GM12878 (cell line): ENCODE data around the gene RNASEH2B. TPM values are rescaled to one million over a fixed set of nuclear protein-coding genes. Genes with fewer than 3 reads are reported as not detected.

ENCODE experiments used
- ATAC-seq: fragments of 200-7000 bp; cut with Tn5 transposase; 3 replicates; pipeline ENCODE4 v1.9.1; 2020; ENCODE audit warnings: mild to moderate bottlenecking, moderate library complexity
- BruUV-seq: library from RNA; stranded (reverse); fragments of 400-500 nt; replicated peaks from 2 replicates; lab custom pipeline; 2021; lab: Mats Ljungman, UMichigan
- CTCF ChIA-PET: fragments of 300-600 bp; sonication (Branson Sonifier 250); formaldehyde crosslinking; extraction: SDS; loops from one replicate; lab custom pipeline; 2021; ENCODE audit warnings: inconsistent platforms; lab: Yijun Ruan, JAX
- POLR2A ChIA-PET: fragments of 350-600 bp; formaldehyde crosslinking; extraction: SDS; loops from one replicate; lab custom pipeline; 2021; ENCODE audit warnings: inconsistent platforms; lab: Charles Lee
- RAD21 ChIA-PET: fragments of 300-600 bp; sonication (Branson Sonifier 250); formaldehyde crosslinking; loops from one replicate; lab custom pipeline; 2023; ENCODE audit warnings: antibody characterized with exemption; ENCODE audit not compliant: unreplicated experiment; lab: Charles Lee
- SMC1A ChIA-PET: fragments of 300-600 bp; sonication (Branson Sonifier 250); formaldehyde crosslinking; loops from one replicate; lab custom pipeline; 2023; ENCODE audit not compliant: unreplicated experiment, uncharacterized antibody; lab: Charles Lee
- DNase-seq: peaks from one replicate; pipeline ENCODE4 v3.0.0-alpha.2; 2011; ENCODE audit warnings: low read depth, low spot score
- FAIRE-seq: peaks from 3 replicates; lab custom pipeline; 2011; peaks lifted over from hg19 to GRCh38; lab: Jason Lieb, UNC
- H2AFZ ChIP-seq: 2 replicates; pipeline ENCODE4 v1.6.0; 2011; ENCODE audit warnings: low read depth, low read length, control low read depth; ENCODE audit not compliant: control insufficient read depth
- H3K27ac ChIP-seq: 2 replicates; pipeline ENCODE4 v1.5.1; 2011; ENCODE audit warnings: control low read depth; ENCODE audit not compliant: control insufficient read depth, insufficient read depth
- H3K27me3 ChIP-seq, 2 experiments: replicated peaks in 1 of 2; 2 replicates each; pipeline versions ENCODE4 v1.6.0 to v1.6.1; 2011; ENCODE audit warnings: low read length in 1 of 2; ENCODE audit not compliant: control insufficient read depth in 2 of 2, insufficient read depth in 2 of 2
- H3K36me3 ChIP-seq, 2 experiments: 2 replicates each; pipeline ENCODE4 v1.5.1; 2011; ENCODE audit warnings: low read length in 1 of 2; ENCODE audit not compliant: control insufficient read depth in 2 of 2, insufficient read depth in 2 of 2
- H3K4me1 ChIP-seq: 2 replicates; pipeline ENCODE4 v1.6.1; 2011; ENCODE audit warnings: mild to moderate bottlenecking, low read length, moderate library complexity, mixed read lengths; ENCODE audit not compliant: control insufficient read depth, insufficient read depth
- H3K4me2 ChIP-seq: 2 replicates; pipeline ENCODE4 v1.6.0; 2011; ENCODE audit warnings: control low read depth; ENCODE audit not compliant: control insufficient read depth, insufficient read depth
- H3K4me3 ChIP-seq: fragments of 200-600 bp; sonication (generic); 2 replicates; pipeline ENCODE4 v1.5.1; 2016
- H3K79me2 ChIP-seq: 2 replicates; pipeline ENCODE4 v1.6.0; 2011; ENCODE audit warnings: low read length; ENCODE audit not compliant: control insufficient read depth, insufficient read depth
- H3K9ac ChIP-seq: 2 replicates; pipeline ENCODE4 v1.8.0; 2011; ENCODE audit warnings: low read length, control low read depth, mixed read lengths; ENCODE audit not compliant: control insufficient read depth, insufficient read depth
- H3K9me3 ChIP-seq: replicated peaks from 3 replicates; pipeline ENCODE4 v1.5.1; 2011; ENCODE audit warnings: mild to moderate bottlenecking, low read length; ENCODE audit not compliant: control insufficient read depth, insufficient read depth
- H4K20me1 ChIP-seq: 2 replicates; pipeline ENCODE4 v1.6.0; 2011; ENCODE audit not compliant: control insufficient read depth, insufficient read depth
- ASH2L ChIP-seq: fragments of 300-600, 200-600 bp; sonication (generic); IDR thresholded peaks from 2 replicates; pipeline ENCODE4 v1.6.1; 2017; ENCODE audit warnings: low read depth, mild to moderate bottlenecking, borderline replicate concordance
- BCLAF1 ChIP-seq: fragments of 450-650 bp; IDR thresholded peaks from 2 replicates; pipeline ENCODE4 v1.6.1; 2017; ENCODE audit warnings: antibody characterized with exemption, mild to moderate bottlenecking, moderate library complexity
- CBX3 ChIP-seq: fragments of 200-600 bp; sonication (generic); IDR thresholded peaks from 2 replicates; pipeline ENCODE4 v1.6.1; 2016; ENCODE audit warnings: low read depth, borderline replicate concordance
- FOXK2 ChIP-seq: fragments of 450-650 bp; IDR thresholded peaks from 2 replicates; pipeline ENCODE4 v1.6.1; 2017; ENCODE audit warnings: mild to moderate bottlenecking, moderate library complexity
- HDAC6 ChIP-seq: fragments of 200-600 bp; sonication (generic); IDR thresholded peaks from one replicate; pipeline ENCODE4 v1.8.0; 2017; ENCODE audit warnings: antibody characterized with exemption; ENCODE audit not compliant: unreplicated experiment
- JUNB ChIP-seq: IDR thresholded peaks from 2 replicates; pipeline ENCODE4 v1.6.1; 2016; ENCODE audit warnings: antibody characterized with exemption, mild to moderate bottlenecking
- PKNOX1 ChIP-seq: fragments of 450-650 bp; IDR thresholded peaks from 2 replicates; pipeline ENCODE4 v1.6.1; 2016; ENCODE audit warnings: mild to moderate bottlenecking
- POU2F2 ChIP-seq: IDR thresholded peaks from 3 replicates; pipeline ENCODE4 v1.6.1; 2011; ENCODE audit warnings: low read depth, mild to moderate bottlenecking, low read length, borderline replicate concordance
- PRDM15 ChIP-seq: fragments of 450-650 bp; formaldehyde crosslinking; IDR thresholded peaks from 2 replicates; pipeline ENCODE4 v1.4.0; 2020; ENCODE audit warnings: mild to moderate bottlenecking, moderate library complexity
- TCF3 ChIP-seq: IDR thresholded peaks from 2 replicates; pipeline ENCODE4 v1.6.1; 2012; ENCODE audit warnings: low read depth, mild to moderate bottlenecking, low read length, borderline replicate concordance; ENCODE audit not compliant: insufficient read depth
- YBX1 ChIP-seq: fragments of 450-650 bp; IDR thresholded peaks from 2 replicates; pipeline ENCODE4 v1.6.1; 2016; ENCODE audit warnings: antibody characterized with exemption
- ZNF687 ChIP-seq: fragments of 450-650 bp; IDR thresholded peaks from 2 replicates; pipeline ENCODE4 v1.6.1; 2017; ENCODE audit warnings: mild to moderate bottlenecking, moderate library complexity
- WGBS: methylation state at CpG from one replicate; pipeline ENCODE4 v1.1.6; 2016; ENCODE audit warnings: low lambda C conversion rate; ENCODE audit not compliant: insufficient replicate concordance, insufficient coverage; ENCODE audit errors: missing lambda C conversion rate; 5-methylcytosine and 5-hydroxymethylcytosine counted together
- in situ Hi-C: fragments of 300-500 bp; cut with MboI; formaldehyde crosslinking; loops from 9 replicates; pipeline ENCODE4 v1.14.3; 2018; ENCODE audit warnings: mixed read lengths
- intact Hi-C: fragments of 100-400 bp; cut with micrococcal nuclease; formaldehyde crosslinking; loops from one replicate; pipeline ENCODE4 v1.14.2; 2022; ENCODE audit not compliant: unreplicated experiment
- polyA plus RNA-seq, 11 experiments: library from polyadenylated mRNA; depleted of rRNA in 4 of 11; unstranded in 6 of 11; stranded (reverse) in 5 of 11; fragments of >200 nt; fragmentation: Nextera tagmentation in 4 of 11; fragmentation: Illumina TruSeq in 1 of 11; extraction: Ambion mirVana in 4 of 11; extraction: Trizol in 1 of 11; gene quantifications; 1 replicate in 1 of 11; 2 replicates in 10 of 11; pipeline versions ENCODE4 v1.2.1 to v1.2.3, GENCODE V29; 2011 to 2016; ENCODE audit warnings: inconsistent platforms in 2 of 11, missing spikeins in 2 of 11, low read depth in 1 of 11
- total RNA-seq, 4 experiments: library from RNA; depleted of rRNA in 3 of 4; stranded (reverse); fragments of >200 nt in 3 of 4; fragmentation: Illumina TruSeq in 1 of 4; extraction: Trizol in 1 of 4; gene quantifications; 2 replicates each; pipeline versions ENCODE4 v1.2.1 to v1.2.3, GENCODE V29; 2013 to 2021

RNASEH2B gene
- total and polyA plus RNA-seq, 10 of the 15 experiments (the other 5 are each of a cell fraction or from before 2014, with no cell fraction given), result 64.9 to 148 (median 97.3) TPM

GRCh38 chr13:51000061-51000460 is 90.5 kb downstream of the RNASEH2B start:
- ChIA-PET SMC1A (no interaction called here), RAD21 (no interaction called here), POLR2A (no interaction called here), CTCF (no interaction called here)
- DNase-seq (no peak), ATAC-seq (no peak), FAIRE-seq (no peak)
- peaks cover 0 to 2% of the 10 kb centered on the region in 2 experiments; a peak in 2 of 4 replicates for H3K27me3 ChIP-seq
- BruUV-seq, result no TSS peak
- in situ Hi-C loops, result no loop called here
- H3K4me3 ChIP-seq, result no peak overlapping the region
- intact Hi-C loops, result no loop called here
- no peaks in the 10 kb centered on the region for H3K9me3 ChIP-seq
- no peak overlapping the region for H3K9ac ChIP-seq
- no peaks in the 10 kb centered on the region for H3K36me3 ChIP-seq
- H2AFZ ChIP-seq, result no peak overlapping the region
- no peaks in the 10 kb centered on the region; the same call in 1 of the 2 replicates for H4K20me1 ChIP-seq
- WGBS, result 30% methylated on average over 5 of the region's 5 CpGs
- H3K4me1 ChIP-seq, result no peaks in the 10 kb centered on the region
- no peaks in the 10 kb centered on the region for H3K79me2 ChIP-seq
- no peak overlapping the region for H3K4me2 ChIP-seq
- no peak for TF ChIP-seq HDAC6
- TF ChIP-seq CBX3, result no peak
- no peak for TF ChIP-seq PRDM15 (CRISPR knock-in tag)
- no peak for TF ChIP-seq ZNF687
- no peak for TF ChIP-seq ASH2L
- no peak for TF ChIP-seq JUNB
- no peak for TF ChIP-seq BCLAF1
- no peak for TF ChIP-seq TCF3
- TF ChIP-seq PKNOX1, result no peak
- no peak for TF ChIP-seq POU2F2
- no peak for TF ChIP-seq FOXK2
- TF ChIP-seq YBX1, result no peak
- no peak overlapping the region for H3K27ac ChIP-seq
